Measurements from ENCODE around the gene CYP2A13. TPM values are rescaled to one million over a fixed set of nuclear protein-coding genes. Genes with fewer than 3 reads are reported as not detected.
"Not testable (repeated sequence)": the region's sequence is repeated elsewhere in the genome, so short reads cannot be mapped to it uniquely, and the experiment has no call there.

The CYP2A13 gene
- polyA plus RNA-seq, 3 donors: not detected

DNA sequence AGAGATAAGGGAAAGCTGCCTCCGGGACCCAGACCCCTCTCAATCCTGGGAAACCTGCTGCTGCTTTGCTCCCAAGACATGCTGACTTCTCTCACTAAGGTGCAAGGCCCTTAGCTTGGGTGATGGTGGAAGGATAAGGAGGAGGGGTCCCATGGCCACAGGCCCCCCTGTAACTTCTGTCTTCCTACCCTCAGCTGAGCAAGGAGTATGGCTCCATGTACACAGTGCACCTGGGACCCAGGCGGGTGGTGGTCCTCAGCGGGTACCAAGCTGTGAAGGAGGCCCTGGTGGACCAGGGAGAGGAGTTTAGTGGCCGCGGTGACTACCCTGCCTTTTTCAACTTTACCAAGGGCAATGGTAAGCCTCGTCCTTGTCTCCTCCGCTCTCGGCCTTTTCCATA, 28.0 kb downstream of the CYP2A13 start:
- DNase-seq (ENCODE audit: low read depth in 3 of 3, low spot score in 2 of 3): no peak

- DNase-seq (ENCODE audit: low read depth in 3 of 3, low spot score in 2 of 3): not testable (repeated sequence)
Observed at GRCh38 chr19:41120929-41121911, 33.0 kb downstream of the CYP2A13 start.

DNA sequence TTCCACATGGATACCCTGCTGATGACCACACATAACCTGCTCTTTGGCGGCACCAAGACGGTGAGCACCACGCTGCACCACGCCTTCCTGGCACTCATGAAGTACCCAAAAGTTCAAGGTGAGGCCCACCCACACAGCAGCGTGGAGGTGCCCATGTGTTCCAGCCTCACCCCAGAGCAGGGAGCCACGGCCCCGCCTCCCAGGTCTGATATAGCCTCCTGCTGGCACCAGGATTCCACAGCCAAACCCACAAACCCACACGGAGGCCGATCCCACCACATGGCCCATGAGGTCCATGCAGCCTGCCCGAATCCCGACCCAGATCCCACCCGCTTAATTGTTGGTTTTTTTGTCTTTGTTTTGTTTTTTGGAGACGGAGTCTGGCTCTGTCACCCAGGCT, 34.6 kb downstream of the CYP2A13 start:
- not testable (repeated sequence) for DNase-seq (ENCODE audit: low read depth in 3 of 3, low spot score in 2 of 3)

DNA sequence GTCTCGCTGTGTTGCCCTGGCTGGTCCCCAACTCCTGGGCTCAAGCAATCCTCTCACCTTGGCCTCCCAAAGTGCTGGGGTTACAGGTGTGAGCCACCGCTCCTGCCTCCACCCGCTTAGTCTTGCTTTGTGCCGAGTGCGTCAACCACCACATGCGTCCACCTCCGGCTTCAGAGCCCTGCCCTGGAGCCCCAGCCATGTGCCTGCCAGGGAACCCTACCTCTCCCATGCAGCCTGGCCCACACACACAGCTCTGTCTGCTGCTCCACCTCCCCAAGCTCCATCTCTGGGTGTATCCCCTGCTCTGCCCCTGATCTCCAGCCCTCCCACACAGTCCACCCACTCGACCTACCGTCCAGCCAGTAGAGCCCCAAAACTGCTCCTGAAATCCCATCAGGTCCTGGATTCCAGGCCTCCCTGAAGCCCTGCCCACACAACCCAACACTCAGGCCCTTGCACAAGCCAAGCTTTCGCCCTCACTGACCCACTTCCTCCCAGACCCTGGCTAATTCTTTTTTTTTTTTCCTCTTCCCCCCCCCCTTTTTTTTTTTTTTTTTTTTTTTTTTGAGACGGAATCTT, 35.6 kb downstream of the CYP2A13 start:
- DNase-seq (ENCODE audit: low read depth in 3 of 3, low spot score in 2 of 3): no peak

DNA sequence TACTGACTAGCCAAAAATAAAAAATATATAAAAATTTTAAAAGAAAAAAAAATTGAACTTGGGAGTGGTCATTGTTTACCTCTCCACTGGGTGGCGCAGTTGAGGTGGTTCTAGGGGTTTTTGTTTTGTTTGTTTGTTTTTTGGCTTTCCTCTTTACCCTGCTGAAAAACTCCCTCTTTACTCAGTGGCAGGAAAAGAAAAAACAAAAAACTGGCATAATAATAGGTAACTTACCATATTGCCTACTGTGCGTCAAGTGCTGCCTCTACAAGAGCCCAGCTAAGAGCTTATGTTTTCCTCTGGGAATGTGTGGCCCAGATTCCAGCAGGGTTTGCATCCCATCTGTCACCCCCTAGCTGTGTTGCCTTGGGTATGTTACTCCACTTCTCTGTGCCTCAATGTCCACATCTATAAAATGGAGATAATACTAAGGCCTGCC, 38.5 kb downstream of the CYP2A13 start:
- not testable (repeated sequence) for DNase-seq (ENCODE audit: low read depth in 3 of 3, low spot score in 2 of 3)

DNA sequence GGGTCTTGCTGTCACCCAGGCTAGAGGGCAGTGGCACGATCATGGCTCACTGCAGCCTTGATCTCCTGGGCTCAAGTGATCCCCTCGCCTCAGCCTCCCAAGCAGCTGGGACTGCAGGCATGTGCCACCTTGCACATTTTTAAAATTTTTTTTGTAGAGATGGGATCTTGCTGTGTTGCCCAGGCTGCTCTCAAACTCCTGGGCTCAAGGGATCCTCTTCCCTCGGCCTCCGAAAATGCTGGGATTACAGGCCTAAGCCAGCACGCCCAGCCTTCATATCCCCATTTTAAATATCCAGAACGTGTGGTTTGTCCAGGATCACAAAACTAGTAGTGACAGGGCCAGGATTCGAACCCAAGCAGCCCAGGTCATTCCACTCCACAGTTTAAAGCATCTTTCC, 39.1 kb downstream of the CYP2A13 start:
- not testable (repeated sequence) for DNase-seq (ENCODE audit: low read depth in 3 of 3, low spot score in 2 of 3)

GRCh38 chr19:41127801-41128300, 39.6 kb downstream of the CYP2A13 start:
- DNase-seq (ENCODE audit: low read depth in 3 of 3, low spot score in 2 of 3): peak in 1 of 3 donors; percentile 31

GRCh38 chr19:41128692-41129091, 40.4 kb downstream of the CYP2A13 start:
- no peak for DNase-seq (ENCODE audit: low read depth in 3 of 3, low spot score in 2 of 3)

DNA sequence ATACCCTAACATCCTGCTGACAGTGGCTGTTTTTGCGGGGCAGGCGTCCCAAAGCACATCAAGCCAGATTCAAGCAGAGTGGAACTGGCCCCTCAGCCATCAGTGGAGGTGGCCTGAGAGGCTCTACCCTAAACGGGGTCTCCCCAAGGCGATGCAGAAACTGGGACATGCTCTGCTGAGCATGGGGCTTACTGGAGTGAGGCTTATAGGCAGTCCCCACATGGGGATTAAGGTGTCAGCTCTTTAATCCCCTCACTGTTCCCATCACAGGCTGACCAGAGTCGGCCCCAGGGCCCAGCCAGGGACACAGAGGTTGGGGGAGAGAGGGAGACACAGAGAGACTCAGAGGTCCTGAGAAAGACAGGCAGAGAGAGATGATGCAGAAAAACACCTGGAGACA, 42.9 kb downstream of the CYP2A13 start:
- DNase-seq (ENCODE audit: low read depth in 3 of 3, low spot score in 2 of 3): no peak

DNA sequence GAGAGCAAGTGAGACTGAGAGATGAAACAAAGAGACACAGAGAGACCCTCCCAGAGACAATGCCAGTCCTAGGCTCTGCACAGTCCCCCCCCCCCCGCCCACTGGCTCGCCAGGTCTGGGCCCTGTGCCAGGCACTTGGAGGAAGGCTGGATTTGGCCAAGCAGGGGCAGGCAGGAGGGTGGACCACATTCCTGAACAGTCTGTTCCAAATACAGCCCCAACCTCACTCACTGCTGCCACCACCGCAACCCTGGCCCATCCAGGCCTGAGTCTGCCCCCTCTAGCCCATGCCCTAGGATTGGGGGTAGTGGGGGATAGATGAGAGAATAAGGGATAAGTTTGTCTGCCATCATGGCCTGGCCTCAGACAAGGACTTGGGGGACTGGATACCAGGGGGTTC, 45.0 kb downstream of the CYP2A13 start:
- DNase-seq (ENCODE audit: low read depth in 3 of 3, low spot score in 2 of 3): no peak

DNA sequence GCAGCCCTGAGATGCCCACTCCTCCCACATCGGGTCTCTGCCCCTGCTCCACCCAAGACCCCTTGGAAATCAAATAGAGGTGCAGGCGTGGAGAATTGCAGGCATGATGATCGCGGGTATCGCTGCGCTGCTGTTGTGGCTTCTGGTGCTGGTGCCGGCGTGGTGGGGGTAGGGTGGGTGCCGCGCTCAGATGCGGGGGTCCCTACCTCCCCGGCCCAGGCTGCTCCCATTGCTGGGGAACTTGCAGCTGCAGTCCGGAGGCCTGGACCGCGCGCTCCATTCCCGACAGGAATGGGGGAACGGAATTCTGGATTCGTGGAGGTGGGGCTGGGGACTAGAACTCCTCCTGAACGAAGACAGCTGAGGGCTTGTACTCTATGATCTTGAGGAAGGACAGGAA, 46.4 kb downstream of the CYP2A13 start:
- DNase-seq (ENCODE audit: low read depth in 3 of 3, low spot score in 2 of 3): no peak

- peak in 2 of 3 donors; percentile 29 to 51 for DNase-seq (ENCODE audit: low read depth in 3 of 3, low spot score in 2 of 3)
Observed at GRCh38 chr19:41135390-41136384, 47.4 kb downstream of the CYP2A13 start.

- no peak for DNase-seq (ENCODE audit: low read depth in 3 of 3, low spot score in 2 of 3)
Observed at GRCh38 chr19:41136636-41137455, 48.6 kb downstream of the CYP2A13 start.

DNA sequence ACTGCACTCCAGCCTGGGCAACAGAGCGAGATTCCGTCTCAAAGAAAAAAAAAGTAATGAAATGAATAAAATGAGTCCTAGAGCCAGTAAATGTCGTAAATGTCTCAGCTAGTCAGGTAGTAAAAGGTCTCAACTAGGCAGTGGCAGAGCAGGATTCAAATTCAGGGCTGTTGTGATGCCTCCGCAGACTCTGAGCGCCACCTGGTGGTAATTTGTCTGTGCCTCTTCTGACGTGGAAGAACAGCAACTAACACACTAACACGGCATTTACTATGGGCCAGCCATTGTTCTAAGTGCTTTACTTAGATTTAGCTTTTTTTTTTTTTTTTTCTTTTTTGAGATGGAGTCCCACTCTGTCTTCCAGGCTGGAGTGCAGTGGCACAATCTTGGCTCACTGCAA, 56.2 kb downstream of the CYP2A13 start:
- DNase-seq (ENCODE audit: low read depth in 3 of 3, low spot score in 2 of 3): no peak

Other genes starting within 250 kb of the CYP2A13 start
- gene CYP2A6, start 238.0 kb upstream of the CYP2A13 start, polyA plus RNA-seq (ENCODE audit: insufficient read length in 3 of 3): under 1 TPM in 1 of 3 donors, not detected in 2; 0.14 TPM
- gene CYP2A7, start 206.2 kb upstream of the CYP2A13 start, polyA plus RNA-seq (ENCODE audit: insufficient read length in 3 of 3): under 1 TPM in 1 of 3 donors, not detected in 2; 0.19 TPM
- 1 to 10 TPM; 2.0 to 2.8 (median 2.1) TPM for gene CYP2B6, start 97.2 kb upstream of the CYP2A13 start, polyA plus RNA-seq (ENCODE audit: insufficient read length in 3 of 3)
- not detected for gene CYP2F1, start 26.0 kb downstream of the CYP2A13 start, polyA plus RNA-seq (ENCODE audit: insufficient read length in 3 of 3)
- under 1 TPM; 0.51 to 0.54 (median 0.53) TPM for gene CYP2S1, start 104.8 kb downstream of the CYP2A13 start, polyA plus RNA-seq (ENCODE audit: insufficient read length in 3 of 3)
- gene AXL, start 130.8 kb downstream of the CYP2A13 start, polyA plus RNA-seq (ENCODE audit: insufficient read length in 3 of 3): 10 to 100 TPM; 28.6 to 33.9 (median 32.1) TPM
- gene HNRNPUL1, start 175.9 kb downstream of the CYP2A13 start, polyA plus RNA-seq (ENCODE audit: insufficient read length in 3 of 3): 100 to 1,000 TPM; 197 to 213 (median 202) TPM
- 10 to 100 TPM; 30.8 to 32.1 (median 31.3) TPM for gene CCDC97, start 221.7 kb downstream of the CYP2A13 start, polyA plus RNA-seq (ENCODE audit: insufficient read length in 3 of 3)

Data from right renal cortex interstitium (tissue), 3 donors.